HG02759 (cell line): ENCODE data around the gene CLTCL1.
"Not testable (repeated sequence)": the region's sequence is repeated elsewhere in the genome, so short reads cannot be mapped to it uniquely, and the experiment has no call there.

Experiments used
- ATAC-seq: cut with Tn5 transposase; IDR thresholded peaks from one replicate; pipeline ENCODE4 v1.9.1; 2021; ENCODE audit warnings: mild to moderate bottlenecking, moderate library complexity; ENCODE audit not compliant: unreplicated experiment

The CLTCL1 gene

GRCh38 chr22:19256362-19256761 lies 35.2 kb downstream of the CLTCL1 start:
- not testable (repeated sequence) for ATAC-seq

GRCh38 chr22:19253143-19253542 lies 38.4 kb downstream of the CLTCL1 start:
- ATAC-seq: no peak

- no peak for ATAC-seq
These were observed 46.7 kb downstream of the CLTCL1 start for GRCh38 chr22:19244600-19245352.

GRCh38 chr22:19242699-19243098 lies 48.8 kb downstream of the CLTCL1 start:
- no peak for ATAC-seq

GRCh38 chr22:19241593-19241906 lies 50.0 kb downstream of the CLTCL1 start:
- no peak for ATAC-seq

- no peak for ATAC-seq
These were observed 50.5 kb downstream of the CLTCL1 start for GRCh38 chr22:19240813-19241592.

- ATAC-seq: no peak
These were observed 52.1 kb downstream of the CLTCL1 start for GRCh38 chr22:19239464-19239863.

- no peak for ATAC-seq
These were observed 52.6 kb downstream of the CLTCL1 start for GRCh38 chr22:19238900-19239299.

- ATAC-seq: no peak
These were observed 55.6 kb downstream of the CLTCL1 start for GRCh38 chr22:19235874-19236273.

- no peak for ATAC-seq
These were observed 57.2 kb downstream of the CLTCL1 start for GRCh38 chr22:19234126-19234896.

GRCh38 chr22:19233189-19233661 lies 58.3 kb downstream of the CLTCL1 start:
- no peak for ATAC-seq

- no peak for ATAC-seq
These were observed 58.9 kb downstream of the CLTCL1 start for GRCh38 chr22:19232623-19233022.

- no peak for ATAC-seq
These were observed 59.5 kb downstream of the CLTCL1 start for GRCh38 chr22:19231986-19232385.

- ATAC-seq: no peak
These were observed 61.9 kb downstream of the CLTCL1 start for GRCh38 chr22:19229600-19229999.

- no peak for ATAC-seq
These were observed 63.3 kb downstream of the CLTCL1 start for GRCh38 chr22:19228179-19228578.

- no peak for ATAC-seq
These were observed 65.1 kb downstream of the CLTCL1 start for GRCh38 chr22:19226428-19226827.

GRCh38 chr22:19225560-19225959 lies 66.0 kb downstream of the CLTCL1 start:
- no peak for ATAC-seq

- no peak for ATAC-seq
These were observed 66.5 kb downstream of the CLTCL1 start for GRCh38 chr22:19224985-19225384.

- no peak for ATAC-seq
These were observed 67.0 kb downstream of the CLTCL1 start for GRCh38 chr22:19224557-19224956.

- ATAC-seq: no peak
These were observed 67.9 kb downstream of the CLTCL1 start for GRCh38 chr22:19223617-19224016.

GRCh38 chr22:19223110-19223509 lies 68.4 kb downstream of the CLTCL1 start:
- ATAC-seq: no peak
